Type B pancreatic cell (in vitro differentiated cells): Measurements from ENCODE around the gene KCTD18. TPM values are rescaled to one million over a fixed set of nuclear protein-coding genes. Genes with fewer than 3 reads are reported as not detected.

Experiments used
- DNase-seq: peaks from one replicate; pipeline ENCODE4 v3.0.0; 2021; ENCODE audit warnings: mixed read lengths; ENCODE audit not compliant: unreplicated experiment; ENCODE audit errors: extremely low spot score
- H3K27ac Mint-ChIP-seq: 2 replicates; pipeline ENCODE4 v1.8.0; 2021; ENCODE audit warnings: mild to moderate bottlenecking, mixed read lengths
- H3K27me3 Mint-ChIP-seq: 2 replicates; pipeline ENCODE4 v1.8.0; 2021; ENCODE audit warnings: mixed read lengths
- H3K36me3 Mint-ChIP-seq: 2 replicates; pipeline ENCODE4 v1.8.0; 2021; ENCODE audit warnings: mixed read lengths
- H3K4me1 Mint-ChIP-seq: one replicate; pipeline ENCODE4 v1.8.0; 2021; ENCODE audit warnings: mixed read lengths; ENCODE audit not compliant: unreplicated experiment
- H3K4me3 Mint-ChIP-seq: 2 replicates; pipeline ENCODE4 v1.8.0; 2021; ENCODE audit warnings: mild to moderate bottlenecking, mixed read lengths
- H3K9me3 Mint-ChIP-seq: 2 replicates; pipeline ENCODE4 v1.8.0; 2021; ENCODE audit warnings: mixed read lengths
- CTCF ChIP-seq: fragments of 200-600 bp; sonication (generic); conservative IDR thresholded peaks from 2 replicates; pipeline ENCODE4 v1.5.0; 2021; ENCODE audit warnings: antibody characterized with exemption, mild to moderate bottlenecking
- total RNA-seq: library from RNA; stranded (reverse); gene quantifications from 2 replicates; pipeline ENCODE4 v1.2.1, GENCODE V29; 2021; ENCODE audit warnings: low replicate concordance

Gene KCTD18
- total RNA-seq, 1 donor from 2014 or later: 10.9 TPM

- Mint-ChIP-seq H3K27ac (no peak overlapping the region), H3K27me3 (no peaks in the 10 kb centered on the region), H3K4me3 (no peak overlapping the region), H3K9me3 (no peaks in the 10 kb centered on the region), H3K4me1 (peaks cover 5% of the 10 kb centered on the region), H3K36me3 (peaks cover 29% of the 10 kb centered on the region)
- no peak for DNase-seq
- no peak for TF ChIP-seq CTCF
Measured at GRCh38 chr2:200451511-200451910, 58.4 kb downstream of the KCTD18 start.

- Mint-ChIP-seq H3K27ac (no peak overlapping the region), H3K27me3 (no peaks in the 10 kb centered on the region), H3K4me3 (no peak overlapping the region), H3K9me3 (no peaks in the 10 kb centered on the region), H3K4me1 (no peaks in the 10 kb centered on the region), H3K36me3 (peaks cover 32% of the 10 kb centered on the region)
- no peak for DNase-seq
- TF ChIP-seq CTCF: no peak
Measured at GRCh38 chr2:200450288-200450687, 59.6 kb downstream of the KCTD18 start.

- H3K4me1 Mint-ChIP-seq: no peaks in the 10 kb centered on the region
- TF ChIP-seq CTCF: no peak
- H3K4me3 Mint-ChIP-seq: no peak overlapping the region
- no peaks in the 10 kb centered on the region for H3K27me3 Mint-ChIP-seq
- H3K36me3 Mint-ChIP-seq: peaks cover 35% of the 10 kb centered on the region
- no peaks in the 10 kb centered on the region for H3K9me3 Mint-ChIP-seq
- no peak for DNase-seq
- no peak overlapping the region for H3K27ac Mint-ChIP-seq
Measured at GRCh38 chr2:200449149-200449548, 60.7 kb downstream of the KCTD18 start.

GRCh38 chr2:200448455-200448854, 61.4 kb downstream of the KCTD18 start:
- no peaks in the 10 kb centered on the region for H3K27me3 Mint-ChIP-seq
- no peaks in the 10 kb centered on the region for H3K4me1 Mint-ChIP-seq
- H3K4me3 Mint-ChIP-seq: no peak overlapping the region
- DNase-seq: no peak
- no peak overlapping the region for H3K27ac Mint-ChIP-seq
- H3K9me3 Mint-ChIP-seq: no peaks in the 10 kb centered on the region
- peaks cover 34% of the 10 kb centered on the region for H3K36me3 Mint-ChIP-seq
- TF ChIP-seq CTCF: no peak

- DNase-seq: no peak
- no peaks in the 10 kb centered on the region for H3K9me3 Mint-ChIP-seq
- no peaks in the 10 kb centered on the region for H3K27me3 Mint-ChIP-seq
- TF ChIP-seq CTCF: no peak
- H3K27ac Mint-ChIP-seq: no peak overlapping the region
- peaks cover 34% of the 10 kb centered on the region for H3K36me3 Mint-ChIP-seq
- no peaks in the 10 kb centered on the region for H3K4me1 Mint-ChIP-seq
- no peak overlapping the region for H3K4me3 Mint-ChIP-seq
Measured at GRCh38 chr2:200447139-200447855, 62.6 kb downstream of the KCTD18 start.
